Measurements from ENCODE around the gene RBM38.
"Not testable (repeated sequence)": the region's sequence is repeated elsewhere in the genome, so short reads cannot be mapped to it uniquely, and the experiment has no call there.

Gene RBM38

DNA sequence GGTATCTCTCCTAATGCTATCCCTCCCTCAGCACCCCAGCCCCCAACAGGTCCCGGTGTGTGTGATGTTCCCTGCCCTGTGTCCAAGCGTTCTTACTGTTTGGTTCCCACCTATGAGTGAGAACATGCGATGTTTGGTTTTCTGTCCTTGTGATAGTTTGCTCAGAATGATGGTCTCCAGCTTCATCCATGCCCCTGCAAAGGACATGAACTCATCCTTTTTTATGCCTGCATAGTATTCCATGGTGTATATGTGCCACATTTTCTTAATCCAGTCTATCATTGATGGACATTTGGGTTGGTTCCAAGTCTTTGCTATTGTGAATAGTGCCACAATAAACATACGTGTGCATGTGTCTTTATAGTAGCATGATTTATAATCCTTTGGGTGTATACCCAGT is 28.3 kb downstream of the RBM38 start:
- ATAC-seq, DNase-seq: not testable (repeated sequence)

DNA sequence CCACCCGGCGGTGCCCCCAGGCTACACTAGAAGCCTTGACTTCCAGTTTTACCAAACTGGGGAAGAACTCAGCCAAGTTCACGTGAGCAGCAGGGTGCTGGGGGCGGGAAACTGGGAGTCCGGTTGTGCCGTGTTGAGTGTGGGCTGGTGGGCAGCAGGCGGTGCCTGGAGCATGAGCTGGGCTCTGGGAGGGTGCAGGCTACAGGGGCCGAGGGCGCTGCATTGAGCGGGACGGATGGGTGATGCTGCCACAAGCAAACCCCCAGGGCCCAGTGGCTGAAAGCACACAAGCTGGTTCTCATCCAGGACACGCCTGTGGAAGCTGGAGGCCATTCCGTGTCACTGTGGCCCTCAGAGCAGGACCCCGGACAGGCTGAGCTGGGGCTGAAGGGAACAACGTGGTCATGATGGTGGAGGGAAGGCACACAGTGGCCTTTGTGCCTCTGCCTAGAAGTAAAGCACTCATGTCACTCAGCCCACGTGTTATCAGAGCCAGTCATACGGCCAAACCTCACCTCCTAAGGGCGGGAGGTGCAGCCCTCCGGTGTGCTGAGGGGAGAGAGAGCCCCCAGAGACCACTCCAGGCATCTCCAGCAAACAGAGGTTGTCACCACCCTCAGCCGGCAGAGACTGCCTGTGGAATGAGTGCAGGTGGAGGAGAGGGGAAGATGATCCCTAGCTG is 29.5 kb downstream of the RBM38 start:
- no peak for ATAC-seq
- DNase-seq: no peak

DNA sequence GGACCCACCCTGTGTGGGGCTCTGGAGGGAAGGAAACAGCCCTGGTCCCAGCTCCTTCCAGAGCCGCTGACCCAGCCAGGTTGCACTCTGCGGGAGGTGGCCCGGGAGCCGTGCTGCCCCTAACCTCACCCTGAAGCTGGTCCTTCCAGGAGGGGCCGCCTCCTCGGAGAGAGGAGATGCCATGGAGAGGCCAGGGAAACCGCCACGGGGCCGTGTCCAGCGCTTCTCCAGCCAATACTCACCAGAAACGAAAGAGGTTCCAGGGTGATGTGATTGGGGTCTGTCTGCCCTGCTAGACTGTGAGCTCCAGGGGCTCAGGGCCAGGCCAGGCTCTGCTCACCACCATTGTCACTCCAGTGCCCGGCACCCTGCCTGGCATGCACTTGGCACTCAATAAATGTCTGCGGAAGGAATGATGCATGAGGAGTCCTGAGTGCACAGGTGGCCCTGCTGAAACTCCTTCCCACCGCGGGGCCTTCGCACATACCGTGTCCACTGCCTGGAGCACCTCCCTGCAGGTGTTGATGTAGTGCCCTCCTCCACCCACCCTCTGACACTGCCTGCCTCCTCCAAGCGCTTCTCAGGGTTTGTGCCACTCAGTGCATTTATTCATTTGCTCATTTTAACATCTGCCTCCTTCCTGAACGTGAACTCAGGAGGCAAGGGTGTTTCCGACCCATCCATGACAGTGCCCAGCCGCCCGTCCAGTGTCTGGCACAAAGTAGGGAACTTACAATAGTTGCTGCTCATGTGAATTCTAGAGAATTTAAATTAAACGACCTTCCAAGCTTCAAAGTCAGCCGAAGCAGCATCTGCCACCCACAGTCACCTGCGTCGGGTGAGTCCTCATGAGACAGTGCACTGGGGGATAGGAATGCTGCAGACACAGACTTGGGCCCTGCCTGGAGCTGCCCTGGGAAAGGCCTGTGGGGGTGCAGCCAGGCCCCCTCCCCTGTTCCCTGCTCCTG is 30.3 kb downstream of the RBM38 start:
- no peak for ATAC-seq
- no peak for DNase-seq

DNA sequence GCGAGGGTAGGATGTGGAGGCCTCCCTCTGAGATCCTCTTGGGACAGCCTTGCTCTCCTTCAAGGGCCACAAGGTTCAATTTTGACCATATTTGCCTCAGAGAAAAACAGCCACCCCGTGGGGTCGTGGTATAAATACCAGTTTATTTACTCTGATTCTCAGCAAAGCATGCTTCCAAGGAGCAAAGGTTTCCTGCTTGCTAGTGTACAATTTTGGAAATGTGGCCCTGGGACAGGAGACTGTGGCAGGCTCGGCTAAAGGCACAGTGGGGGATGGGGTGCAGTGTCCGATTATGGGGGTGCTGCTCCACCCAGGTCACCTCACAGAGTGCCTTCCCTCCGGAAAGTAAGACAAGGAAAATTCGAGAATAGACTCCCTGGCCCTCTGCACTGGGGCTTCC is 31.1 kb downstream of the RBM38 start:
- no peak for DNase-seq
- ATAC-seq: no peak

DNA sequence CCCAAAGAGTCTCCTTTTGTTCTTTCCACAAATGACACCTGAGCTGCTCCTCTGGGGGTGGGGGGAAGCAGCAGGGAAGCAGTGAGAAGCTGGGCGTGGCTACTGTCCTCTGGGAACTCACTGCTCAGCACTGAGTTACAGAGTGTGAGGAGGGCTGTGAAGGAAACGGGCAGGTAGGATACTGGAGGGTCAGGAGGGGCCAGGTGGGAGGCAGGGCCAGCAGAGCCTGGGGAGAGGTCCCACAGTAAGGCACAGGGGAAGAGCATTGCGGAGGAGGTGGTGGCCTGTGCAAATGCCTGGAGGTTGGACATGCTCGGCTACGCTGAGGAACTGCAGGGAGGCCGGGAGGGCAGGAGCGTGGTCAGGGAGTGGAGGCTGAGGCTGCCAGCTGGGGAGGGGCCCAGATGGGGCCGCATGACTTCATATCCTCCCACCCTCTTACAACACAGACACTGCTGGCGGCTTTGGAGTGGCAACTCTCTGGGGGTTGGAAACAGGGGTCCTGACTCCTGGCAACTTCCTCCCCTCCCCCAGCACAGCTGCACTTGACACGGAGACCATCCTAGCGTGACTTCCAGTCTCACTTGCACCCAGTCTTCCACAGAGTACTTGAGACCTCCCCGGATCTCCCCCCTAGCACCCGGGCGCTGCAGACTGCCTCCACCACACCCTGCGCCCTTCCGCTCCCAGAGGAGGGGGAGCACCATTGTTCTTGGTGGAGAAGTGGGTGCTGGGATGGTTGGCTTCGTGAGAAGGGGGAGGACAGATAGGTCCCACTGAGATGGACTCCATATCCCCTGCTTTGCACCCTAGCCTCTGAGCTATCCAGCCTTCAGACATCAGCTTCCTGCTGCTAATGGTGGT is 34.2 kb downstream of the RBM38 start:
- ATAC-seq (no peak), DNase-seq (no peak)

DNA sequence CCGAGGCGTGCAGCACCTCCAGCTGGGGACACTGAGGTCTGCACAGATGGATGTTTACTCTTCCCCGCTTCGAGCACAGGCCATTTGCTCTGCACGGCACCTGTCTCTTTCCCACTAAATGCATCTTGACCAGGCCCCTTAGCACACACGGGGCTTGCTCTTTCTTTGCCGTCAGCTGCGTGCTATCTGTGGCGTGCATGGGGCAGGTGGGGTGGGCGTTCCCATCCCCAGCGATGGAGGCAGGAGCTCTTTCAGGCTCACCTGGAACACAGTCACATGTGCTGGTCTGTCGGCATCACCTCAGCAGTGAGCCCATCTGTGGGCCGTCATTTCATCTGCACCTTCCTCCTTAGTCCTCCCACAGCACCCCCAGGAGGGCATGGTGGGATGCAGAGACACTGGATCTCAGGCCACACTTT is 35.1 kb downstream of the RBM38 start:
- no peak for ATAC-seq
- no peak for DNase-seq

DNA sequence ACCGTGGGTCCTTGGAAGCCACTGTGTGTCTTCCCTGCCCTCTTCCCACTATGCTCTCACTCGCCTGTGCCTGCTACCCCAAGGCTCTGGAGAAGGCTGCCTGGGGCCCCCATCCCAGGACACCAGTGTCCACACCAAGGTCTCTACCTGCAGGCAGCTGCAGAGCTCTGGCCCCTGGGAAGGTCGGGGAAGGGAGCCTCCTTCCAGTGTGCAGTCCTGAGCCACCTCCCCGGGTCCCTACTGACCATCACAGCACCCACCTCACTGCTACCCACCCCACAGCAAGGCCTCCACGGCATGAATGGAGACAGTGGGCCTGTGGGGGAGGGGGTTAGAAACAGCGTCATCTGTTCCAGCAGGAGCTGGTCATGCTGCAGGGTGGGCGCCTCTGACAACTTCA is 35.6 kb downstream of the RBM38 start:
- DNase-seq: no peak
- ATAC-seq: no peak

DNA sequence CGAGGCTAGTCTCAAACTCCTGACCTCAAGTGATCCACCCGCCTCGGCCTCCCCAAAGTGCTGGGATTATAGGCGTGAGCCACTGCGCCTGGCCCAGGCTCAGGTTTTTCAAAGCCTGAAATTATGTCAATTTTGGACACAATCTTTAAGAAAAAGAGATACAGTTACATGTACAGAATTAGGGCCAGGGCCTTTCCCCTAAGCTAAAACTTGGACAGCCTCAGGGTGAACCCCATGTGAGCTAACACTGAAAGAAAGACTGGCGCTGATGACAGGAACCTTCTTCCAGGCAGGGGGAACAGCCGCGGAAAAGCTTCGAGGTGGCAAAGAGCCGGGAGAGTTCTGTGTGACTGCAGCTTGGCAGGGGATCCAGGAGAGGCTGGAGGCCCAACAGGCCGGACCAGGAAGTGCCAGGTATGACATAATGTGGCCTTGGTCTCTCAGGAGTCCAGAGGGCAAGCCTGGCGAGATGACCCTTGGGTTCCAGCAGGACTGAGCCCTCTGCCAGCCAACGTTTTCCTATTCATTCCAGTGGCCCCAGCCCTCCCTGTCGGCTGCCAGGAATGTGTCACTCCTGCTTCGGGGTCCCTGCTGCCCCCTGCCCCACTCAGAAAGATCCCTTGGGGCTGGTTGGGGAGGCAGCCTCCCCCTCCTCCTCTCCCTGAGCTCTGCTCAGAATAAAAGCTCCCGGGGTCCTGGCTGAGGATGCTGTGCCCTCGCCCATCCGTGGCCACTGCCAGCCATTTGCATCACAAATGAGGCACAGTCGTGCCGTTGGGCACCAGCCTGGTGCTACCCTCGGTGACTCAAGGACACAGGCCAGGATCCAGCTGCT is 37.3 kb downstream of the RBM38 start:
- DNase-seq (no peak), ATAC-seq (no peak)

DNA sequence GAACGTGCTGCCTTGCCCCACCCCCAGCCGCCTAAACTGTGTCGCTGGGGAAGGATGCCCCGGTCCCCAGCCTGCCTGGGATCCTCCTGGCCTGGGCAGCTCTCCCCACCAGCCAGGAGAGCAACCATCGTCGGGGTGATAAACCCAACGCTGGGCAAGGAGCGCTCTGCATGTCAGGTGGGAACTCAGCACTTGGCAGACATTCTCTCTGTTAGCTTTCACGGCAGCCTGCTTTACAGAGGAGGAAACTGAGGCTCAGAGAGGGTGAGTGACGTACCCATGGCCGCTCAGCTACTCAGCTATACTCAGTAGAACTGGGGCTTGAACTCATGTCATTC is 37.9 kb downstream of the RBM38 start:
- ATAC-seq: no peak

DNA sequence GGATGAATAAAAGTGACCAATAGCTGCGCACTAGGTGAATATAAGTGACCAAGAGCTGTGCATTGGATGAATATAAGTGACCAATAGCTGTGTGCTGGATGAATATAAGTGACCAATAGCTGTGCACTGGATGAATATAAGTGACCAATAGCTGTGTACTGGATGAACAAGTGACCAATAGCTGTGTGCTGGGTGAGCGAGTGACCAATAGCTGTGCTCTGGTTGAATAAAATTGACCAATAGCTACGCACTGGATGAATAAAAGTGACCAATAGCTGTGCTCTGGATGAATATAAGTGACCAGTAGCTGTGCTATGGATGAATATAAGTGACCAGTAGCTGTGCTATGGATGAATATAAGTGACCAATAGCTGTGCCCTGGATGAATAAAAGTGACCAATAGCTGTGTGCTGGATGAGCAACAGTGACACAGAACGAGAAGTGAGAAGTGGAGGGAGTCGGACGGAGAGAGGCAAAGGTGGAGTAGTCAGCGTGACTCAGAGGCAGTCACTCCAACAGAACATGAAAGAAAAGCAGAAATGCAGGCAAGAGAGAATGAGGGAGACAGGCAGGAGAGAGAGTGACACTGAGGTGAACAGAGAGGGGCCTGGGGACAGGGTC is 38.5 kb downstream of the RBM38 start:
- DNase-seq: no peak
- no peak for ATAC-seq

More for the DNA sequence above, 37.9 kb downstream of the RBM38 start:
- DNase-seq: no peak

DNA sequence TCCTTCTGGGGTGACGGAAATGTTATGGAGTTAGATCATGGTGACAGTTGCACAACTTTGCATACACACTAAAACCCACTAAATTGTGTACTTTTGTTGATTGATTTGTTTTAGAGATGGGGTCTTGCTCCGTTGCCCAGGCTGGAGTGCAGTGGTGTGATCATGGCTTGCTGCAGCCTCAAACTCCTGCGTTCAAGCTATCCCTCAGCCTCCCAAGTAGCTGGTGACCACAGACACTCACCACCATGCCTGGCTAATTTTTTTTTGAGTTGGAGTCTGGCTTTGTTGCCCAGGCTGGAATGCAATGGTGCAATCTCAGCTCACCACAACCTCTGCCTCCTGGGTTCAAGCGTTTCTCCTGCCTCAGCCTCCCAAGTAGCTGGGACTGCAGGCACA is 39.0 kb downstream of the RBM38 start:
- not testable (repeated sequence) for DNase-seq, ATAC-seq

DNA sequence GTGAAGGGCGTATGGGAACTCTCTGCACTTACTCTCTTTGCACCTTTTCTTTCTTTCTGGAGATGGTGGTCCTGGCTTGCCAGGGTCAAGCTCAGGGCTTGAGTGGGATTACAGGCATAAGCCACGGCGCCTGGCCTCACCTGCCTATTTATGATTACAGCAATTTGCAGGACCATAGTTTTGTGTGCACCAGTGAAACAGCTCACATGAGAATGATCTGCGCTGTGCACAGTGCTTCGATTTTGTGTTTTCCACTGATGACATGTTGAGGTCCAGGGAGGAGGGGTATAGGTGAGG is 40.3 kb downstream of the RBM38 start:
- ATAC-seq: no peak
- no peak for DNase-seq

DNA sequence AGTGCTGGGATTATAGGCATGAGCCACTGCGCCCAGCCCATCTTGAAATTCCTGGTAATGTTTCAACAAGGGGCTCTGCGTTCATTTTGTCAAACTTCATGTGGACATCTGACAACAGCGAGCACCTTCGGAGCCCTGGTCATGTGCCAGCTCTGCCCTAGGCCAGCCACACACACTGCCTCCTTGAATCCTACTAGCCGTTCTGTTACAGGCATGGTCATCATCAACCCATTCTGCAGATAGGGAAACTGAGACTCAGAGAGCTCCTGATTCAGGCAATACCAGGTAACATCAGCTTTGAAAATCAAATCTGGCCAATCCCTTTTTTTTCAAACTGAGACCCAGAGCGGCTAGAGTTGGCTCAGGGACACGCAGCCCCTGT is 41.3 kb downstream of the RBM38 start:
- ATAC-seq: no peak
- no peak for DNase-seq

DNA sequence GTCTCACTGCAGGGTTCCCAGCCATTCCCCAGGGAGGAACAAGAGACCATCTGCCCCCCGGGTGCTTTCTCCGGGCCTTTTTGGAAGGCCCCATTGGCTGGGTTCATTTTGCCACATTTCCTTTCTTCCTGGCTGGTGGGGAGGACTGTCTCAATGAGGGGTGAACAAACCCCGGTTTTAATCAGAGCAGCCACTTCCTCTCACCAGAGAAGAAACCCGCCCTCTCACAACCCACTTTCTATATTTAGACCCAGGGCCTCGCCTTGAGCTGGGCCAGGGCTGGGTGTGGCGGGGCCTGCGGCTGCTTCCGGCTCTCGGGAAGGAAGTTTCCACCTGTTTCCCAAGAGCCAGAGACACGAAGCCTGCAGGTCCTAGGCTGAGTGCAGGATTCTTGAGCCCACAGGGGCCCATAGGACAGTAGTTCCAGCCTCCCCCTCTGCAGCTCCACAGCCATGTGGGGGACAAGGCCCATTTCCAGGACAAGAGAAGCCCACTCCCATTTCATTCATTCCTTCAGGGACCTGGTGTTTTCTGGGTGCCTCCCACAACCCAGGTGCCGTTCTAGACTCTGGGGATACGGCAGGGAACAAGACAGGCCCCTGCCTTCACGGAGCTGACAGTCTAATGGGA is 41.8 kb downstream of the RBM38 start:
- DNase-seq: peak; percentile 72
- peak; percentile 88 for ATAC-seq

DNA sequence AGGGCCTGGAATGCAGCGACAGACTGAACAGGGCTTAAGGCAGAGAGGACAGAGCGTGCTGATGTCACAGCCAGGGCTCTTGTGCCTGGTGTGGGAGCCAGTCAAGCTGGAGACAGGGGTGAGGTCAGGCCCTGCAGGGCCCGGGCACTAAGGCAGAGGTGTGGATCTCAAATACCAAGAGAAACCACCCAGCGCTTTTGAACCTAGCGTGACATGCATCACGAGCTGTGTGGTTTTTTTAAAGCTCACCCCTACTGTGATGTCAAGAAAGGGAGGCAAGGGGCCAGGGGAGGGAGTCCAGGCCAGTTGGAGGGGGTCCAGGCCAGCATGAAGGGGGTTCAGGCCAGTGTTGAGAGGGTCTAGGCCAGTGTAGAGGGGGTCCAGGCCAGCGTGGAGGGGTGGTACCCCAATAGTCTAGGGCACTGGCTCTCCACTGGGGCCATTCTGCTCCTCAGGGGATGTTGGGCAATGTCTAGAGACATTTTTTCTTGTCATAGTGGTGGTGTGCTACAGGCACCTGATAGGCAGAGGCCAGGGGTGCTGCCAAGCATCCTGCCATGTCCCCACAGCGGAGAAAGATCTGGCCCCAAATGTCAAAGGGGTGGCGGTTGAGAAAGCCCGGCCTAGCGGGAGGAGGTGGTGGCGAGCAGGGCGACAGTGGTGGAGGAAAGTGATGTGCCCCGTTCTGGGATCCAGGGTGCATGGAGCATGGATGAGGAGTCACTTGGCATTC is 42.6 kb downstream of the RBM38 start:
- ATAC-seq: peak; percentile 67
- peak; percentile 52 for DNase-seq

DNA sequence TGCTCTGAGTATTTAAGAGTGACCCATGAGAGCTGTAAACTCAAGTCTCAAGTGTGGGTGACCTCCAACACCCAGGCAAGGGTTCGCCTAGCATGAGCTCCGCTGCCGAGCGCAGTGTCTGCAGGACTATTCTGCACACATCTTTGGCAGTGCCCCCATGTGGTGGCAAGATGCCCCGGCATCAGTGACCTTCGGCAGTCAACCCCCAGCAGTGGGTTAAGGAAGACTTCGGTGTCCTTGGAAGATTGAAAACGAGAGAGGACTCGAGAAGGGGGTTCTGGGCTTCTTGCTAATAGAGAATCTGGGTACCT is 43.1 kb downstream of the RBM38 start:
- ATAC-seq: no peak
- DNase-seq: peak; percentile 38

DNA sequence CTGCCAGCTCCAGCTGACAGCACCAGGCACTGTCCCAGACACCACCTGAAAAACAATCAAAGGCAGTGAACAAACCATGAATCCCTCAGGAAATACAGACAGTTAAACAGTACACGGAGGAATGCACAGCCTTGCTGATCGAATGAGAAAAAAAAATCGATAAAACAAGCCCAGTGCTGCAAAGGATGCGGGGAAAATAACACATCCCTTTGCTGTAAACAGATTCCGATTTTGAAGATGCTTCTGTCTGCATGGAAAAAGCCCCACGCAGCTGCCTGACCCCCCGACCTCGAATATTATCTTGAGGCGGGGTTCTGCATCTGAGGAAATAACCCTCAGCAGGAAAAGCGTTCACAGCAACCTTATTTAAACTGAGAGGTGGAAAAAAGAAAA is 43.9 kb downstream of the RBM38 start:
- no peak for ATAC-seq
- DNase-seq: no peak

DNA sequence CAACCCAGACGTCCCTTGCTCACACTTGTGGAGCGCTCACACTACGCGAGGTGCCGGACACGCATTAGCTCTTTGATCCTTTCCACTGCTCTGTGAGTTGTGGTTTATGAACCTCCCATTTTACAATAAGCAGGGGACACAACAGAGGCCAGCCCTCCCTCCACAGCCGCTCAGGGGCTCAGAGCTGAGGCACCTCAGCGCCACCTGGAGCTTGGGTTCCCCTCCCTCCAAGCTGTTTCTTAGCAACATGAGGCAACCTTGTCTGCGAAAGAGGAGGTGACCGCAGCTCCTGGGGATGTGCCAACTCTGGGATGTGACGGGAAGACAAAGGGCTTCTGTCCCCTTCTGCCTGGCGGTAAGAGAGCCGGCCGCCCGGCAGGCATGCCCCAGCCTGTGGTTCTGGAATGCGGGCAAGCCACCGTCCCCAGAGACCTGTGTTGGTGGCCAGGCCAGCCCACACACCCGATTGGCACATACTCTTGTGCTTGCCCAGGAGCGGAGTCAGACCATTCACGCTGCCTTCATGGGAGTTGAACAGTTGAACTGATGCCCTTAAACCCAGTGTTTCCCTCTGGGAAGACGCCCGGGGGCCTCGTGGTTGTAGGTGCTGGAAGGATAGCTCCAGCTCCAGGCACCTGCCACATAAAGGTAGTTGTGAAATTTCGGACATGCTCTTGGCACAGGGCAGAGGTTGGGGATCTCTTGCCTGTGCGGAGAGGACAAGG is 44.5 kb downstream of the RBM38 start:
- ATAC-seq: peak; percentile 11
- DNase-seq: peak; percentile 37

DNA sequence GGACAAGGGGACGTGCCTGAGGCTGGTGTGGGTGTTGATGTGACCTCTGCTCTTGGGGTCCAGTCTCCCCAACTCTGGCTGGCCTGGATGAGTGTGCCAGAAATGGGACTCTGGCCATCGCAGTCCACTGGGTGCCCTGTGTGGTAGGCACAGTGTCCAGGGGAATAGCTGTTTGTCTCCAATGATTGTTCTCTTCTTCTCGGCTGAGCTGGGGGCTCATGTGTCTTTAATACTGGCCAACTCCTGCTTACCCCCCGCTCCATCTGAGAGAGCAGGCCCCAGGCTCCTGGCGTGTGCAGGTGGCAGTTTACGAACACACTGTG is 45.0 kb downstream of the RBM38 start:
- ATAC-seq: no peak

DNA sequence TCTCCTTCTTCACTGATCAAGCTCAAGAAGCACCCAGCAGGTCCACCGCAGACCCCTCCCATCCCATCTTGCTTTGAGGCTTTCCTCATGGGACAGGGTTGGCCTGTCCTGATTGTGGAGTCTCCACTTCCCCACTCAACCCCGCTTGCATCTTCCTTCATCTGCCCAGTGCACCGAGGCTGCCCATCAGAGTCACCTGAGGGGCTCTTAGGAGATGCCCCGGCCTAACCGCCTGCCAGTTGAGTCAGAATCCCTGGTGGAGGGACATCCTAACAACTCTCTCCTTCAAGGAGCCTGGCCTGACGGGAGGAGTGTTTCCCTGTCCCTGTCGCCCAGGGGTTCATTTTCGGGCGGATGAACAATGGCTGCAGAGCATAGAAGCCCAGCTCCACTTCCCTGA is 46.1 kb downstream of the RBM38 start:
- ATAC-seq (no peak), DNase-seq (no peak)

More for the DNA sequence above, 45.0 kb downstream of the RBM38 start:
- DNase-seq: no peak
